ENCODE data around the gene FOXA2. TPM values are rescaled to one million over a fixed set of nuclear protein-coding genes. Genes with fewer than 3 reads are reported as not detected.
"Not testable (repeated sequence)": the region's sequence is repeated elsewhere in the genome, so short reads cannot be mapped to it uniquely, and the experiment has no call there.

FOXA2 gene
- total and polyA plus RNA-seq, 2 experiments from 2014 or later = 0.24 TPM; not detected in 1

DNA sequence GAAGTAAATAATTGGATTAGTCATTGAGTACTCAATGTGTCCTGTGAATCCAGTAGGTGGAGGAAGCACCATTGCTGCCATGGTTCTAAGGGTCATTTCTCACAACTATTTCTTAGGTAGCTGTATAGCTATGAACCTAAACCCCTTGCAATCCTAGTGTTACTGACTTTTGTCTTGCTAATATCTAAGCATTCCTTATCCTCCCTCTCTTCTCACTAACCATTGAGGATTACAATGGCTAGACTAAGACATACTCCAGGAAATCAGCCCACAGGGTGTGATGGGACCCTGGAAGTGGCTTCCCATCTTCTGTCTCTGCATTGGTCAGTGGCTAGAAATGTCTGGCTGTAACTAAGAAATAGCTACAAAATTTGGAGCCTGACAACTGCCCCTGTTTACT lies 27.3 kb upstream of the FOXA2 start:
- Histone ChIP-seq H3K36me3 (no peaks in the 10 kb centered on the region), H3K27me3 (no peaks in the 10 kb centered on the region), H3K4me1 (ENCODE audit: low read depth) (no peaks in the 10 kb centered on the region), H3K27ac (no peak overlapping the region), H3K4me3 (no peak overlapping the region), H3K9me3 (ENCODE audit: low read depth) (no peaks in the 10 kb centered on the region)
- TF ChIP-seq, protein P1, sequence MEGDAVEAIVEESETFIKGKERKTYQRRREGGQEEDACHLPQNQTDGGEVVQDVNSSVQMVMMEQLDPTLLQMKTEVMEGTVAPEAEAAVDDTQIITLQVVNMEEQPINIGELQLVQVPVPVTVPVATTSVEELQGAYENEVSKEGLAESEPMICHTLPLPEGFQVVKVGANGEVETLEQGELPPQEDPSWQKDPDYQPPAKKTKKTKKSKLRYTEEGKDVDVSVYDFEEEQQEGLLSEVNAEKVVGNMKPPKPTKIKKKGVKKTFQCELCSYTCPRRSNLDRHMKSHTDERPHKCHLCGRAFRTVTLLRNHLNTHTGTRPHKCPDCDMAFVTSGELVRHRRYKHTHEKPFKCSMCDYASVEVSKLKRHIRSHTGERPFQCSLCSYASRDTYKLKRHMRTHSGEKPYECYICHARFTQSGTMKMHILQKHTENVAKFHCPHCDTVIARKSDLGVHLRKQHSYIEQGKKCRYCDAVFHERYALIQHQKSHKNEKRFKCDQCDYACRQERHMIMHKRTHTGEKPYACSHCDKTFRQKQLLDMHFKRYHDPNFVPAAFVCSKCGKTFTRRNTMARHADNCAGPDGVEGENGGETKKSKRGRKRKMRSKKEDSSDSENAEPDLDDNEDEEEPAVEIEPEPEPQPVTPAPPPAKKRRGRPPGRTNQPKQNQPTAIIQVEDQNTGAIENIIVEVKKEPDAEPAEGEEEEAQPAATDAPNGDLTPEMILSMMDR (IDR thresholded peaks at IDR 0.05; ENCODE audit: low read depth, low read length) = no peak
- no peak for DNase-seq (ENCODE audit: low read depth in 1 of 2, low spot score in 1 of 2)

DNA sequence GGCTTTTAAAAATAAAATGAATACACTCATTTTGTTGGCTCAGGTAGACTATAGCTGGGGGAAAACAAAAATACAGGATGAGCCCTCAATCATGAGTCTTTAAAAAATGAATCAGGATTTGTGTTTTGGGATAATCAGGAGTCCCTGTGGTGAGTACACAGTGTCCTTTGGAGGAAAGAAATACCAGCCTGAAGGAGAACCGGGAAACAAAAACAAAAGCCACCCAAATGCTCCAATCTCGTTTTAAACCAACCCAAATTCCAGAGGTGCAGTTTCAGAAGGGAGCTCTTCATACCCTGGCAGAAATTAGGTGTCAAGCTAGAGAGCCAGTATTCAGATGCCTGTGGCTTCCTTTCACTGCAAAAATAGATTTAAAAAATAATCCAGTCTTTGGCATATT lies 23.3 kb upstream of the FOXA2 start:
- no peak overlapping the region for H3K4me3 ChIP-seq

GRCh38 chr20:22604815-22605214 lies 20.4 kb upstream of the FOXA2 start:
- Histone ChIP-seq H3K36me3 (no peaks in the 10 kb centered on the region), H3K27me3 (no peaks in the 10 kb centered on the region), H3K4me1 (ENCODE audit: low read depth) (no peaks in the 10 kb centered on the region), H3K9me3 (ENCODE audit: low read depth) (no peaks in the 10 kb centered on the region), H3K27ac (no peak overlapping the region), H3K4me3 (no peak overlapping the region)
- TF ChIP-seq, protein P1 (IDR thresholded peaks at IDR 0.05; ENCODE audit: low read depth, low read length) = no peak
- DNase-seq (ENCODE audit: low read depth in 1 of 2, low spot score in 1 of 2) = no peak

More for the DNA sequence above, 23.3 kb upstream of the FOXA2 start:
- Histone ChIP-seq H3K36me3 (no peaks in the 10 kb centered on the region), H3K9me3 (ENCODE audit: low read depth) (no peaks in the 10 kb centered on the region), H3K4me1 (ENCODE audit: low read depth) (no peaks in the 10 kb centered on the region), H3K27ac (no peak overlapping the region), H3K27me3 (no peaks in the 10 kb centered on the region)
- TF ChIP-seq, protein P1 (IDR thresholded peaks at IDR 0.05; ENCODE audit: low read depth, low read length) = no peak
- DNase-seq (ENCODE audit: low read depth in 1 of 2, low spot score in 1 of 2) = no peak

DNA sequence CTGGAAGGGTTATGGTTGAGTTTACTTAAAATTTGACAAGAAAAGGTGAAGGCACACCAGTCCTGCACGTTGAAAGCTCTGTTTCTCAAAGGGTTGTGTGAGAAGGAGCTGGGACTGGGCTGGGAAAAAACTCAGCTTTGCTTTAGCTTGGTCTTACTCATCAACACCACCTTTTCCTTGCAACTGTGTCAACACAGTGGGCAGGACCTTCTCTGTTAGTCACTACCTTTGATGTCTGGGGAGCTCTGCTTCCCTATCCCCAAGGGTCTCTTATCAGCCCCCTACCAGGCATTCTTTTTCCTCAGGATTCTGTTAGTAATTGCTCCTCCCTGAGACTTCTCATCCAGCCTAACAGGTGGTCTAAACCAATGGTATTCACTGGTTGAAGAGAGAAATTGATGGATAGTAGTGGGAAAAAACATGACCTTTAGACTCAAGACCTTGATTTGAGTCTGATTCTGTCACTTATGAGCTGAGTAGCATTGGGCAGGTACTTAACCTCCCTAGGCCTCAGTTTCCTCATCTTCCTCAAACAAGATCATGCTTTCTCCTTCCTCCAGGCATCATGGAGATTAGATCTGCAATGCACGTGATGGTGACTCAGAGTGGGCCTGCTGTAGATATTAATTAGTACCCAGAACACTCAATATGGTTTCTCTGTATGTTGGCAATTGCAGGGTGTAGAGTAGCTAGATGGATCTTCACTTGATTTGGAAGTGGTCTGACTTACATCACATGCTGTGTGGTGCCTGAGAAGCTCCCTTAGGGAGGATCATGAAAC lies 17.2 kb upstream of the FOXA2 start:
- H3K36me3 ChIP-seq = no peaks in the 10 kb centered on the region
- no peak for DNase-seq (ENCODE audit: low read depth in 1 of 2, low spot score in 1 of 2)
- TF ChIP-seq, protein P1 (IDR thresholded peaks at IDR 0.05; ENCODE audit: low read depth, low read length) = no peak

GRCh38 chr20:22599258-22599657 lies 14.9 kb upstream of the FOXA2 start:
- H3K4me1 ChIP-seq (ENCODE audit: low read depth); H3K9me3 ChIP-seq (ENCODE audit: low read depth); H3K27ac ChIP-seq; H3K36me3 ChIP-seq; DNase-seq (ENCODE audit: low read depth in 1 of 2, low spot score in 1 of 2); H3K4me3 ChIP-seq: not testable (repeated sequence)
- peaks cover 32% of the 10 kb centered on the region for H3K27me3 ChIP-seq

More for the DNA sequence above, 17.2 kb upstream of the FOXA2 start:
- no peak overlapping the region for H3K4me3 ChIP-seq
- no peaks in the 10 kb centered on the region for H3K4me1 ChIP-seq (ENCODE audit: low read depth)
- H3K27me3 ChIP-seq = peaks cover 11% of the 10 kb centered on the region
- no peaks in the 10 kb centered on the region for H3K9me3 ChIP-seq (ENCODE audit: low read depth)
- H3K27ac ChIP-seq = no peak overlapping the region

GRCh38 chr20:22597303-22597702 lies 12.9 kb upstream of the FOXA2 start:
- TF ChIP-seq, protein P1 (IDR thresholded peaks at IDR 0.05; ENCODE audit: low read depth, low read length) = no peak
- Histone ChIP-seq H3K27ac (no peak overlapping the region), H3K27me3 (peaks cover 51% of the 10 kb centered on the region), H3K9me3 (ENCODE audit: low read depth) (no peaks in the 10 kb centered on the region), H3K4me3 (no peak overlapping the region), H3K36me3 (no peaks in the 10 kb centered on the region), H3K4me1 (ENCODE audit: low read depth) (no peaks in the 10 kb centered on the region)
- DNase-seq (ENCODE audit: low read depth in 1 of 2, low spot score in 1 of 2) = no peak

All from cardiac muscle cell (in vitro differentiated cells and primary cell).